Stimulated activated CD8-positive, alpha-beta memory T cell treated with anti-CD3 and anti-CD28 coated beads, Interleukin-4, amount 100 ng/mL, for 48 hours (primary cell): ENCODE data around the gene PYGO1.
"Not testable (repeated sequence)": the region's sequence is repeated elsewhere in the genome, so short reads cannot be mapped to it uniquely, and the experiment has no call there.

ENCODE experiments used
- DNase-seq: peaks from one replicate; pipeline ENCODE4 v3.0.0-alpha.2; 2020

Gene PYGO1

GRCh38 chr15:55564347-55565145 lies 23.6 kb downstream of the PYGO1 start:
- DNase-seq, result no peak

- DNase-seq, result no peak
Observed at GRCh38 chr15:55562601-55563000, 25.5 kb downstream of the PYGO1 start.

GRCh38 chr15:55555089-55555488 lies 33.1 kb downstream of the PYGO1 start:
- no peak for DNase-seq

DNA sequence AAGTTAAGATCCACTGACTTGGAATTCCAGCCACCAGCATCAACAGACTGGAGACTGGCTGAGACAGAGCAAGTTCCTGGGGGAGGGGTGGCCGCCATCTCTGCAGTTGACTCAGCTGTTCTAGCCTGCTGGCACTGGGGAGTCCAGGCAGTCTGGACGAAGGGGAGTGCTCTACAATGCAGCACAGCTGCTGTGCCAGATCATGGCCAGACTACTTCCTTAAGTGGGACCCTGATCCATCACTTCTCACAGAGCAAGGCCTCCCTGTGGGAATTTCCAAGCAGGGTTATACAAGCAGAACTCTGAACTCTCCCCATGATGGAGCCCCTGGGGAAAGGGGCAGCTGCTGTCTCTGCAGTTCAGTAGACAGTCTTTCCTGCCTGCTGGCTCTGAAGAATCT lies 35.2 kb downstream of the PYGO1 start:
- DNase-seq, result no peak

GRCh38 chr15:55552451-55552850 lies 35.7 kb downstream of the PYGO1 start:
- no peak for DNase-seq

DNA sequence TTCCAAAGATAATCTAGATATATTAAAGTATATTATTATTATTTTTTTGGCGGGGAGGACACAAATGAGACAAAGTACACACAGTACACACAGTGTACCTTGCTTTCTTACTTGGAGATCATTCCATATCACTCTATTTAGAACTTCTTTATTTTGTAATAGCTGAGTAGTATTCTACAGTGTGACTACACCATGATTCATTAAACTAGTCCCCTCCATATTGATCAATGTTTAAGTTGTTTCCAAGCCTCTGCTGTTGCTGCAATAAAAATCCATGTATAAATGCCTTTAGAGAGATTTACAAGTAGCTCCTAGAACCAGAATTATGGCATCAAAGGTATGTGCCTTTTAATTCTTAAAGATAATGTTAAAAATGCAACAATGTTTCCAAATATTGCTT lies 38.8 kb downstream of the PYGO1 start:
- no peak for DNase-seq

GRCh38 chr15:55546718-55547117 lies 41.4 kb downstream of the PYGO1 start:
- DNase-seq, result no peak

DNA sequence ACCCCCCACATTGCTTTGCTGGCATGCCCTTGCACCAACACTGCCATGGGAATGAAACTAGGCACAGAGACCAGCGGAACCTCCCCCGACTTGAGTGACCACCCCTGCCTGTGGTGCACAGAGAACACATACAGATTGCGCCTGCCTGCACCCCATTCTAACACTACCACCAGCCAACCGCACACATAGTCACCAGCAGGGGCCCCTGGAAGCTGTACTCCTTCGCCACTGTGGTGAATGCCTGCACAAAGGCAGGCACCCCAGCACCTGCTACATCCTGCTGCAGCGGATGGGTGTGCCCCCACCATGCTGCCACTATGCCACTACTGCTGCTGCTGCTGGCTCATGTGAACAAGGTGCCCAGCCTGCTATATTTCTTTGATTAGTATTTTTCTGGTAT lies 52.7 kb downstream of the PYGO1 start:
- DNase-seq, result no peak

GRCh38 chr15:55532944-55533343 lies 55.2 kb downstream of the PYGO1 start:
- no peak for DNase-seq

DNA sequence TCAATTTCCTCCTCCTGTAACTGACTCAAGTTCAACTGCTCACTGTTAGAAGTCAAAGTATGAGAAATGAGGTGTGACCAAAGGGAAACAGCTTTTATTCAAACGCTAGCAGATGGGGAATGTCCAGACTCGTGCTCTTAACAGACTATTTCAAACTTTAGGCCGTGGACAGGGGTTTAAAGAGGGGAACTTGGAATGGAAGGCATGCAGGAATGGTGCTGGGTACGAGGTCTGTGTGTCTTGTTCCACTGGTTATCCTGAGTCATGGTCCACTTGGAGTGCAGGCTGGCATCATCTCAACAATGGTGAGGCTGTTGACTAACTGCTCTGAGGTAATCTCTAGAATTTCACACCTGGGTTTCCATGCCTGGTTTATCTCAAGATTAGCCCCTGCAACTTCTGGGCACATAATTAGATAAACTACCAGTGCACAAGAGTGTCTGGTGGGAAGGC lies 57.3 kb downstream of the PYGO1 start:
- no peak for DNase-seq

DNA sequence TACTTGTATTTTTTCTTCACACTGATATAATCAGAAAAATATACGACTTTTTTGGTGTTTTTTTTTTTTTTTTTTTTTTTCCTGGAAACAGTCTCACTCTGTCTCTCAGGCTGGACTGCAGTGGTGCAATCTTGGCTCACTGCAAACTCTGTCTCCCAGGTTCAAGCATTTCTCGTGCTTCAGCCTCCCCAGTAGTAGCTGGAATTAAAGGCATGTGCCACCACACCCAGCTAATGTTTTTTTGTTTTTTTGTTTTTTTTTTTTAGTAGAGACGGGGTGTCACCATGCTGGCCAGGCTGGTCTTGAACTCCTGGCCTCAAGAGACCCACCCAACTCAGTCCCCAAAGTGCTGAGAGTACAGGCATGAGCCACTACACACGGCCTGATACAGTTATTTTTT lies 59.3 kb downstream of the PYGO1 start:
- no peak for DNase-seq

DNA sequence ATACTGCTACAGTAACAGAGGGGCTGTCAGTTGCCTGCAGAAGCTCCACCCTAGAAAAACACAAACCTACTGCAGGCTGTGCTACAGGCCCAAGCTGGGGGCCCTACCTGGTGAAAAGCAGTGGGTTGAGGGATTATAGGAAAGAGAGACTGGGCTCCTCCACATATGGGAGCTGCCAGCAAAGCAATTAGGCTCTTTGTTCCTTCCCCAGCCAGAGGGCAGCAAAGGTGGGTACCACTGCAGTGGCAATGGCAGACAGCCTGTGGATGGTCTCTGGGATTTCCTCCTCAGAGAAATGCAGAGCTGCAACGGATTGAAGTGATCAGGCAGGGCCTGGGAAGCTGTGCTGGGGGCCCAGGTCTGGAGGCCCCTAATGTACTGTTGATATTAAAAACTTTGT lies 61.0 kb downstream of the PYGO1 start:
- DNase-seq, result no peak

DNA sequence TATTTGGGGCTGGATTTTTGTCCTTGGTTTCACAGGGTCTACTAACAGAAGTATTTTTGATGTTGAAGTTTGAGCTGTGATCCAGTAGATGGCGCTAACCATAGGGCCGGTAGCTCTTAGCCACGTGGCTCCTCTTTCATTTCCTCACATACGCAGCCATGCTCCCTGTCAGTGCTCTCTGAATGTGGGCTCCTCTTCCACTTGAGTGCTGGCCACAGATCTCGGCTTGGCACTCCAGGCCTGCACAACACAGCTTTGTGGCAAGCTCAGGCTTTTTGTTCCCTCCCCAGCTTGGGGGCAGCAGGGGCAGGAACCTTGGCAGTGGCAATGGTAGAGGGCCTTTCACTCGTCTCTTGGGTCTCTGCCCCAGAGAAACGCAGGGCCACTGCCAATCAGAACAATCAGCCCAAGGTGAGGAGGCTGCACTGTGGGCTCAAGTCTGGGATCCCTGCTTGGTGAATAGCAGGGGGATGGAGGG lies 61.5 kb downstream of the PYGO1 start:
- DNase-seq, result no peak

GRCh38 chr15:55522742-55523450 lies 65.2 kb downstream of the PYGO1 start:
- DNase-seq, result no peak

GRCh38 chr15:55518641-55519040 lies 69.5 kb downstream of the PYGO1 start:
- no peak for DNase-seq

GRCh38 chr15:55518009-55518408 lies 70.1 kb downstream of the PYGO1 start:
- no peak for DNase-seq

DNA sequence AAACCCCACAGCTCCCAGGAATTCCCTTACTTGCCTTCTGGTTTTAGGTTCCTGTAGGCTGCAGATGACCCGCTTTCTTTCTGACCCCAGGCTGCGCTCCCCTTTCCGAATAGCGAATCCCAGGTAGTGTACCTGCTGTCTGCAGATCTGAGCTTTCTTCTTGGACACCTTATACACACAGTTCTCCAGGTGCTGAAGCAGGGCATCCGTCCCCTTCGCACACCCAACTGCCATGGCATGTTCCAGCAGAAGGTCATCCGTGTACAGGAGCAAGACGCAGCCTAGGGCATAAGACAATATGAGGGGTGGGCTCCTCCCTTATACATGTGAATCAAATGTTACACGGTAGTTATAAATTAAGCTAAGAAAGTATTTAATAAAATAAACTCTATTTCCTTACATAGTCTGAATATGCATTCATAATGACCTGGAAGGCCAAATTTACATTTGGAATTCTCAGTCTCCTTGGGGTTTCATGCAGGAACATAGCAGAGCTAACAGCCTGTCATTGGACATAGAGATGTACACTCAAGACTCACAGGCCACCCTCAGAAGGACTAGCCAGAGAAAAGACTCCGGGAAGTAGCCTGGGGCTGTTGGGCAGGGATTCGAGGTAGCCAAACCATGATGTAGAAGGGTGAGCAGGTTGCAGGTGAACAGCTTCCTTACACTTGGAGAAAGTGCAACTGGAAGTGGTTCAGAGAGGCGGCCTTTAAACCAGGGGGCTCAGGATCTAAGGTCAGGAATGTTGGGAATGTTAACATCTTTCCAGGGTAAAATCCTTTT lies 72.0 kb downstream of the PYGO1 start:
- DNase-seq, result no peak

DNA sequence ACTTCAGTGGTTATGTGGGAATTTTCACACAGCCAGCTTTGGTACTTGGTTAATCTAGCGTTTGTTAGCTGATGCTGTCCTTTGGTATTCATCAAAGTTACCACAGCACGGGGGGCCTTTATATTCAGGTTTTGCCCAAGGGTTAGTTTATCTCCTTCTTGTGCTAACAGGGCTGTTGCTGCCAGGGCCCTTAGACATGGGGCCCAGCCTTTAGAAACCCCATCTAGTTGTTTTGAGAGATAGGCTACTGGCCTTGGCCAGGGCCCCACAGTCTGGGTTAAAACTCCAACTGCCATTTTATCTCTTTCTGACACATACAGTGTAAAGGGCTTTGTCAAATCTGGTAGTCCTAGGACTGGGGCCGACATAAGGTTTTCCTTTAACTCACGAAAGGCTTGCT lies 72.7 kb downstream of the PYGO1 start:
- no peak for DNase-seq

DNA sequence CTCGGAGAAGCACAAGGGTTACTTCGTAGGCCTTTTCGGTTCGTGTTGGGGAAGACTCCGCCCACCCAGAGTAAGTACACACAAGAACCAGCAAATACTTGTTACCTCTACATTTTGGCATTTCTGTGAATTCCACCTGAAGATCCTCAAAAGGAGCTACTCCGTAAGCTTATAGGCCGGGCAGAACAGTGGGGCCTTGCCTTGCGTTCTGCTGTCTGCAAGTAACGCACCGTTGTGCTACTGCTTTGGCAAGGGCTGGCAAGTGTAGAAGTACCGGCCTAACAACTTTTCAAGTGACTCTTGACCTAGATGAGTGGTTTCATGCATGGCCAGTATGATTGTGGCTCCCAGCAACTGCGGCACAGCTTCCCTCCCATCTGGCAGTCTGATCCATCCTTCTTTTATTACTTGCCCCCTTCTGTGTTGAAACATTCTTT lies 73.7 kb downstream of the PYGO1 start:
- no peak for DNase-seq

GRCh38 chr15:55513621-55514413 lies 74.3 kb downstream of the PYGO1 start:
- DNase-seq, result not testable (repeated sequence)

GRCh38 chr15:55513152-55513551 lies 75.0 kb downstream of the PYGO1 start:
- DNase-seq, result no peak

- DNase-seq, result no peak
Observed at GRCh38 chr15:55507567-55507966, 80.6 kb downstream of the PYGO1 start.

- not testable (repeated sequence) for DNase-seq
Observed at GRCh38 chr15:55505407-55505806, 82.7 kb downstream of the PYGO1 start.
